HG03469 (cell line): Measurements from ENCODE around the gene ENTHD1.
"Not testable (repeated sequence)": the region's sequence is repeated elsewhere in the genome, so short reads cannot be mapped to it uniquely, and the experiment has no call there.

ENCODE experiments used
- ATAC-seq: cut with Tn5 transposase; IDR thresholded peaks from one replicate; pipeline ENCODE4 v1.9.1; 2021; ENCODE audit warnings: mild to moderate bottlenecking, moderate library complexity, moderate number of reproducible peaks; ENCODE audit not compliant: unreplicated experiment

ENTHD1 gene

DNA sequence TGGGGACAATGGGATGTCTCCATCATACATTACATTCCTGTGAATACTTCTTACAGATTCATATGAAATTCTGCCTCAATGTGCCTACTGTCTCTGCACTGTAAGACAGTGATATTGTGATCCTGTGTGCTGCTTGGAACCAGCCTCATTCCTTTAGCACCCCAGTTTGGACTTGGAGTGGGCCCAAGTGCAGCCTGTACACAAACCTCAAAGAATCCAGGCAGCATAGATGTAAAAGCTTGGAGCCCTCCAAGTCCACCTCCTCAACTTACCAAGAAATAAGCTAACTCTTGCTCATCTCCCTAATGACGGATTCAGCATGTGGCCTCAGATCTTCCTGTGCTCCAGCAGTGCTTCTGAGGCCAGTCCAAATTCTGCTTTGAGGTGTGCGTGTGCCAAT, 31.7 kb upstream of the ENTHD1 start:
- no peak for ATAC-seq

- ATAC-seq: no peak
Observed at GRCh38 chr22:39924286-39924685, 30.7 kb upstream of the ENTHD1 start.

- ATAC-seq: no peak
Observed at GRCh38 chr22:39923696-39924095, 30.1 kb upstream of the ENTHD1 start.

- ATAC-seq: no peak
Observed at GRCh38 chr22:39920134-39920743, 26.7 kb upstream of the ENTHD1 start.

DNA sequence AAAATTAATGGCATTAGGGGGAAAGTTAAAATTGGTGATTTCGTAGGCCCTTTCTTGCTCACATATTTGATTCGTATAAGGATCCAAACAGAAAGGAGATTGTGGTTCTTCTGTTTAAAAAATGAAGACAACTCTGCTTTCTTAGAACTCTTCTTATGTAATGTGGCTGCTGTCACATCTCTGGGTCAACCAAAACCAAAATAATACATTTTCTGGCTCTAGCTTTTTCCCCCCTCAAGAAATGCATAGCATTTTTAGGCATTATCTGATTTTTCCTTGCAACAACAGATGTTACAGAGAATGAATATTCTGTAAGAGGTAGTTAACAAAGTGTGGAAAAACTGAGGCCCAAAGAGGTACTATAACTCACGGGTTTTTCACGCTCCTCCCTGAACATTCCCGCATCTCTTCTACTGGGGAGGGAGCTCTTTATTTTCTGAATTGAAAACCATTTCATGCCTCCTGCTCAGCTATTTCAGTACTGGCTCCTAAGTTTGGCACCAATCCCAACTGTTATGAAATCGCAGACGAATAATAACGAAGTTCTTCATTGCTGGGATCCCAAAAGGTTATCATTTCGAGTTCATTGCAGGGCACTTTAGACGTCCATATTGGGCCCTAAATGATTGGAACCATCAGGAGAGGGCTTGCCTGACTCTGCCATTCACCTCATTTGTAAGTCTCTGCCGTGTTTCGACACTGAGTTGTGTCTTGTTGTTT, 24.4 kb upstream of the ENTHD1 start:
- ATAC-seq: no peak

- no peak for ATAC-seq
Observed at GRCh38 chr22:39917197-39917643, 23.7 kb upstream of the ENTHD1 start.

DNA sequence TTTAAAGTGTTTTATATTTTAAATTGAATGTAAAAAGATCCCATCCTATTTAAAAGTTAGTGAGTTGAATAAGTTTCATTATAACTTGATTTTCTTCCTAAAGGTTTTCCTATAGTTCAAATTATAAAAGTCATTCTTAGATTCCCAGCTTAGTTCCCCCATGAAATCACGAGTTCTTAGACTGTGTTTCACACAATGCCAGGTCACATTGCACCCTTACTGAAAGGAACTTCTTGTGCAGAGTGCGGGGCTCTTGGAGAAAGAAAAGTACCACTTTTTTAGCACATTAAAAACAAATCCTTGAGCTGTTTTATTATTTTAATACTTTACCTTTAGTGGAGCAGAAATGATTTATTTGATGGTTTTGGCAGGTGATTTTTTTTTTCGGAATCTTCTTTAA, 22.9 kb upstream of the ENTHD1 start:
- no peak for ATAC-seq

DNA sequence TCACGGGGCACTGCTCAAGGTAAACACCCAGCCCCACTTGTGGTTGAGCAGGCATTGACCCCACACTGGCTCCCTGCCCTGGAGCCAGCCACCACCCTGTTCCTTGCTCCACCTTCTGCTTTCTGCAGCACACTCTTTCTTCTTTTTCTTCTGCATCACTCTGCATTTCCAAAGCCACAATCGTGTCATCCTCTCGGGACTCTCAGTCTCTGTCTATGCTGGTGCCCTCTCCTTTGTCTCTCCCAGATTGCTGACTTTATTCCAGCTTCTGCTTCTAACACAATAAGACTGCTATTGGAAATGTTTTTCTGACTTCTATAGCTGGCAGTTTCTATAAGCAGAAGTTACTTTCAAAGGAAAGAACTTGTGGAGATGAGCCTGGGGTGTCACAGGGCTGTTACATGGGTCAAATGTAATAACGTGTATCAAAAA, 21.8 kb upstream of the ENTHD1 start:
- no peak for ATAC-seq

DNA sequence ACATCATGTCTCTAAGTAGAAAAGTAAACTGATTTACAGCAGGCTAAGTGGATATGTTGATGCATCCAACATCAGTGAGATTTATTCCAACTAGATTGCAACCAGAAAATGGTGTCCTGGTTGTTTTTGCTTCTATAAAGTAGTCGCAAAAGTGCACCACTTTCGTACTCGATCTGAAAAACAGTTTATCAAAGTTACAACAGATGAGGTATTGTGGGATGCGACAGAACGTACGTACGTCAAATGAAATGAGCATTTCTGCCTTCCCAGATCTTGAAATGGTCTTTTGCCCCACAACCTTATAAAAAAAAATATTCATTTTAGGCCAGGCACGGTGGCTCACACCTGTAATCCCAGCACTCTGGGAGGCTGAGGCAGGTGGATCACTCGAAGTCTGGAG, 21.0 kb upstream of the ENTHD1 start:
- no peak for ATAC-seq

GRCh38 chr22:39913886-39914285, 20.3 kb upstream of the ENTHD1 start:
- no peak for ATAC-seq

GRCh38 chr22:39913321-39913720, 19.8 kb upstream of the ENTHD1 start:
- no peak for ATAC-seq

- no peak for ATAC-seq
Observed at GRCh38 chr22:39910876-39911613, 17.5 kb upstream of the ENTHD1 start.

DNA sequence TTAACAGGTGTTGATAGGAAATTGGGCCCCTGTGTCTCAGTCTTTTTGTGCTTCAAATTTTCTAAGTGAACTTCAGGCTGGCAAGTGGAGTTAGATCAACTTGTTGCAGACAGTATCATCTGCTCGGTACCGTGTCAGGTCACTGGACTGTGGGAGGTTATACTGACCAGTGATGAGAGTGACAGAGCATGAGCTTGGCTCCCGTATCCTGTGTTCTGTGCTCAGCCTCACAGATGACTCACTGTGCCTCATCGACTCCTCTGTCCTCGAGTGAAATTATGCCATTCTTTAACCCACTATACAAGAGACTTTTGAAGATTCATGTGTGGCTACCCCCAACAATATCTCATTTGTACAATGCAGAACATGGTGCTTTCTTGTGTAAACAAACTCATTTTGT, 15.2 kb upstream of the ENTHD1 start:
- ATAC-seq: no peak

DNA sequence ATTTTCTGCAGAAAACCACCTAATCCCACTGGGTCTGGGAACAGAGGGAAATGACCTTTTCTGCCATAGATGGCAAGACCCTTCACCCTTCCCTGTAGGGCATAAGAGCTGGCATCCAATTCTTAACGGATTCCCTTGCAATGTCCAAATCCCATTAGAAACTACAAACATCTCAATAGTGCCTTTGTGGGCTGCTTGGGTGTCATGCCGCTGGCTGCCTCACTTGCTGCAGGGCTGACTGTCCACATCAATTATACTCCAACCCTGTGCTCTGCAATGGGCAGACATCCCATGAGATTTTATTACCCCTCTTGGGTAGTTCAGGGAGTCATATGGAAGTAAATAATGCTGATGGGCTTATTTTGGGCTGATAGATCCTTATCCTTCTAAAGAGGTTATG, 14.6 kb upstream of the ENTHD1 start:
- no peak for ATAC-seq

DNA sequence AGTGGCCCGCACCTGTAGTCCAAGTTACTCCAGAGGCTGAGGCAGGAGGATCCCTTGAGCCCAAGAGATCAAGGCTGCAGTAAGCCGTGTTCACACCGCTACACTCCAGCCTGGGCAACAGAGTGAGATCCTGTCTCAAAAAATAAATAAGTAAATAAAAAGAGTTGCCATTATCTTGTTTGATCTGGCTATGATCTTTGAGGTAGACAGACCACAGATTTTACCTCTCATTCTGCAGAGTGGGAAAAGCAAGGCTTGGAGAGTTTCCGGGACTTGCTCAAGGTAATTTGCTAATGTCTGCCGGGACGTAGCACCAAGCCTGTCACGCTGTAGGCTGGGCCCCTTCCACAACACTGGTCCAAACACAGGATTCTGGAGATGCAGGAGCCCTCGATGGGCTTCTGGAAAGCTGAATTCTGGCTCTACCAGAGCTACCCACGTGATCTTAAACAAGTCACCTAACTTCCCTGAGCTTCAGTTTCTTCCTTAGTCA, 14.1 kb upstream of the ENTHD1 start:
- ATAC-seq: no peak

DNA sequence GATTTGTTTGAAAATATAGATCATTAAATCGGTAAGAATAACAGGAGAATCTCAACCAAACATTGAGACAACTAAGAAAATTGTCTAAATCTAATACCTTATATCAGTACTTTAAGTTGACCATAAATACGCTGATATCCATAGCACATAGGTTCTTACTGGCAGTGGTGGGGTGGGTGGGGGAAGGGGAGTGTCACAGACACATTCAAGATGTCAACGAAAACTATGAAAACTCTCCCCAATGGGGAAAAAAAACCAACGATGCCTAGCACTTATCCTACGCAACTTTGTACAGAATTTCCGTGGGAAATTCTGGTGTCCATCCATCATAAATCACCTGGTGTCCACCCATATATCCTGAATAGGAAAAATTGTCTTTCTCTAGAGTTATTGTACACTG, 13.5 kb upstream of the ENTHD1 start:
- ATAC-seq: no peak

- ATAC-seq: no peak
Observed at GRCh38 chr22:39906207-39906606, 12.6 kb upstream of the ENTHD1 start.

DNA sequence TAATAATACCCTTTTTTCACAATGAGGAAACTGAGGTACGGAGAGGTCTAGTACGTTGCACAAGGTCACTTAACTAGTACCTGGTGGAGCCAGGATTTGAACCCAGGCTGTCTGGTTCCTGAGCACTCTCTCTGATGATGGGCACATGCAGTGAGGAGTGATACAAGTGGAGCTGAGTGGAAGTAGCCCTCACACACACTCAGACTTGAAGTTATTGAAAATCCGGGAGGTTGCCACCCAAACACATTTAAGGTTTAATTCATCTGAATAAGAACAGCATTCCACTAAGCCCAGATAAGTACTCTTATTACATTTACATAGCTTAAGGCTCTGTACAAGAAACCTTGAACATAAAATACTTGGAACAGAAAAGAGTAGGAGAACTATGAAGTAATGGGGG, 12.1 kb upstream of the ENTHD1 start:
- ATAC-seq: no peak

DNA sequence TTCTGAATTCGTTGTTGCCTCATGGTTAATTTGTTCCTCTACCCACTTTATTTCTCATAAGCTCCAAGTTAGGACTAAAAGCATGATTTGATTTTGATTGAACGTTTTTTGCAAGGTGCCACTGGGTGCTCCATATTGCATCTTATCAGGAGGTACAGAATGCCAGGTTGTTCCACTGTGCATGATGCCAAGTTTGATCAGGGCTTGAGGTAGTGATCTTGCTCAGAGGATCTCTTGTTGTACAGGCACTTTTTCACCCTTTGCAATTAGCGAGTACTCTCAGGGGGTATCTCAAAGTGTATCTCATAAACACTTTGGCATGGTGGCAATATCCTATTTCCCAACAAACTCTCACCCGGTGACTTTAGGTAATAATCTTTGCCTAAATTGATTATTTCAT, 11.3 kb upstream of the ENTHD1 start:
- ATAC-seq: no peak

DNA sequence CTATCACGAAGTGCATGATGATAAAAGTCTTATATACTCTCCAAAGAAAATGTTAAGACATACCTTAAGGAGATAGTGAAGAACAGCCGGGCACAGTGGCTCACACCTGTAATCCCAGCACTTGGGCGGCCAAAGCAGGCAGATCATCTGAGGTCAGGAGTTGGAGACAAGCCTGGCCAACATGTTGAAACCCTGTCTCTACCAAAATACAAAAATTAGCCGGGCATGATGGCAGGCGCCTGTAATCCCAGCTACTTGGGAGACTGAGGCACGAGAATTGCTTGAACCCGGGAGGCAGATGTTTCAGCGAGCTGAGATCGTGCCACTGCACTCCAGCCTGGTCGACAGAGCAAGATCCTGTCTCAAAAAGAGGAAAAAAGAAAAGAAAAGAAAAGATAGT, 10.5 kb upstream of the ENTHD1 start:
- not testable (repeated sequence) for ATAC-seq

DNA sequence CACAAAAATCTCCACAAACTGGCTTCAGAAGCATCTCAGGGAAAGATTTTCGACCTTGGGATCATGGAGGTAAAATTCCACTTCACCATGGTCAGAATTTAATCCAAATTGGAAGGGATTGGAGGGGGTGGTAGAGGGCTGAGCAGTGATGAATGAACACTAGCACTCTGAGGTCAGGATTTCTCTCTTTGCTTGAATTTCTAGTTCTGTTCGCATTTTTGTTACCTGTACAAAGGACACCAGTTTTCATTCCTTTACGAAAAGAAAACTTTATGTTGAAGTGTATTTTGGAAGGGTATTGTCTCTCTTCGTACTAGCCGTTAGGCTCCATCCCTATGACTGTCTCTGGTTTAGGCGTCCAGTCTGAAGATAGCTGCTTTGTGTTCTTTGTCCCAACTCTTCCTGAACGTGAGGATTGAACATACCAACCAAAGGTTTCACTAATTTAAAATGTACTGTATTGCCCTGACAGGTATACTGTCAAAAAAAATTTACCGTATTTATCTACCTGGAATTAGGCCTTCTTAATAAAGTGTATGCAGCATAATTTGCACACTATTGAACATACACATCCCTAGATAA, 8.1 kb upstream of the ENTHD1 start:
- no peak for ATAC-seq
